Raji (cell line): ENCODE measurements around the gene COG5.

Experiments used
- POLR2A ChIP-seq: IDR thresholded peaks from 2 replicates; pipeline ENCODE4 v1.6.1; 2011; ENCODE audit warnings: low read depth, low read length, control low read depth; ENCODE audit not compliant: insufficient read depth

The COG5 gene

GRCh38 chr7:107164092-107164491 lies 399.6 kb downstream of the COG5 start:
- no peak for TF ChIP-seq POLR2A

- no peak for TF ChIP-seq POLR2A
Observed at GRCh38 chr7:107162475-107162874, 401.2 kb downstream of the COG5 start.

- TF ChIP-seq POLR2A = no peak
Observed at GRCh38 chr7:107161415-107161814, 402.3 kb downstream of the COG5 start.

- no peak for TF ChIP-seq POLR2A
Observed at GRCh38 chr7:107160389-107160788, 403.3 kb downstream of the COG5 start.

GRCh38 chr7:107158028-107158427 lies 405.7 kb downstream of the COG5 start:
- TF ChIP-seq POLR2A = no peak

- no peak for TF ChIP-seq POLR2A
Observed at GRCh38 chr7:107157091-107157490, 406.6 kb downstream of the COG5 start.

GRCh38 chr7:107154826-107155225 lies 408.9 kb downstream of the COG5 start:
- no peak for TF ChIP-seq POLR2A

GRCh38 chr7:107152011-107152410 lies 411.7 kb downstream of the COG5 start:
- no peak for TF ChIP-seq POLR2A
